Measurements from ENCODE around the gene HKDC1. TPM values are rescaled to one million over a fixed set of nuclear protein-coding genes. Genes with fewer than 3 reads are reported as not detected.
A peak's percentile ranks its signal among the peaks of the same experiment; 100 is the strongest.
"Not testable (repeated sequence)": the region's sequence is repeated elsewhere in the genome, so short reads cannot be mapped to it uniquely, and the experiment has no call there.

Gene HKDC1
- polyA plus RNA-seq, 1 donor = 15.3 TPM

- DNase-seq = no peak
Measured at GRCh38 chr10:69240455-69240854, 20.3 kb downstream of the HKDC1 start.

GRCh38 chr10:69241575-69241974, 21.4 kb downstream of the HKDC1 start:
- no peak for DNase-seq

GRCh38 chr10:69242040-69242851, 22.1 kb downstream of the HKDC1 start:
- DNase-seq = no peak

GRCh38 chr10:69242852-69243212, 22.7 kb downstream of the HKDC1 start:
- no peak for DNase-seq

GRCh38 chr10:69243817-69244216, 23.7 kb downstream of the HKDC1 start:
- no peak for DNase-seq

GRCh38 chr10:69246036-69246435, 25.9 kb downstream of the HKDC1 start:
- DNase-seq = no peak

- no peak for DNase-seq
Measured at GRCh38 chr10:69246581-69247312, 26.6 kb downstream of the HKDC1 start.

GRCh38 chr10:69247313-69247710, 27.2 kb downstream of the HKDC1 start:
- DNase-seq = no peak

- no peak for DNase-seq
Measured at GRCh38 chr10:69248117-69248730, 28.1 kb downstream of the HKDC1 start.

GRCh38 chr10:69250041-69250440, 29.9 kb downstream of the HKDC1 start:
- no peak for DNase-seq

- DNase-seq = not testable (repeated sequence)
Measured at GRCh38 chr10:69251417-69251816, 31.3 kb downstream of the HKDC1 start.

- DNase-seq = no peak
Measured at GRCh38 chr10:69253171-69253570, 33.0 kb downstream of the HKDC1 start.

GRCh38 chr10:69254877-69255276, 34.7 kb downstream of the HKDC1 start:
- no peak for DNase-seq

- DNase-seq = no peak
Measured at GRCh38 chr10:69259547-69260243, 39.6 kb downstream of the HKDC1 start.

- DNase-seq = no peak
Measured at GRCh38 chr10:69261184-69261583, 41.1 kb downstream of the HKDC1 start.

- DNase-seq = peak; percentile 33
Measured at GRCh38 chr10:69262292-69262751, 42.2 kb downstream of the HKDC1 start.

GRCh38 chr10:69265521-69265920, 45.4 kb downstream of the HKDC1 start:
- DNase-seq = no peak

- no peak for DNase-seq
Measured at GRCh38 chr10:69268761-69269416, 48.8 kb downstream of the HKDC1 start.

GRCh38 chr10:69269761-69270160, 49.6 kb downstream of the HKDC1 start:
- no peak for DNase-seq

GRCh38 chr10:69270990-69271389, 50.9 kb downstream of the HKDC1 start:
- DNase-seq = no peak

GRCh38 chr10:69272624-69273023, 52.5 kb downstream of the HKDC1 start:
- no peak for DNase-seq

GRCh38 chr10:69275444-69275843, 55.3 kb downstream of the HKDC1 start:
- no peak for DNase-seq
